ENCODE results near the gene NBEAL1.
"Not testable (repeated sequence)": the region's sequence is repeated elsewhere in the genome, so short reads cannot be mapped to it uniquely, and the experiment has no call there.

NBEAL1 gene

GRCh38 chr2:203038586-203038985, 23.9 kb downstream of the NBEAL1 start:
- DNase-seq (ENCODE audit: low read depth in 2 of 2, low spot score in 1 of 2) = no peak

- not testable (repeated sequence) for DNase-seq (ENCODE audit: low read depth in 2 of 2, low spot score in 1 of 2)
These were observed 24.5 kb downstream of the NBEAL1 start for GRCh38 chr2:203039211-203039610.

DNA sequence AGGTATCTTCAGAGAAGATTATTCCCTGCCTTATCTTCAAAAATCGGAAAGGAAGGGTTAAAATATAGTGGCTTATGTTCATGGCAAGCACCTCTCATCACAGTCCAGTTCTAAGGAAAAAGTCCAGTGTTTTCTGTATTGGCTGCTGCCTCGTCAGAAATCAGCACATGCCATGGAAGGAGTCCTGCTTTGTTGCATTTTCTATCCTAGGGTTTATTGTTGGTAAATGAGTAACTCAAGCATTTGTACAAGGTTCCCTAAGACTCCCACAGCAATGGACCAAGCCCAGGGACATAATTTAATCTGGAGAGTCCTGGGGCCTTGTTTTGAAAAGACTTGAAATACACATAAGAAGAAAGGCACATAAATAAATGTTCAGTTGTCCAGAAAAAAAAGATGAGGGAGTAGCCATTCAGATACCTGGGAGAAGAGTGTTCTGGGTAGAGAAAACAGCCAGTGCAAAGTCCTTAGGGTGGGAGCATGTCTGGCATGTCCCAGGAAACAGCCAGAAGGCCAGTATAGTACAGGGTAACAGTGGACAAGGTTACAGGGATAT, 26.4 kb downstream of the NBEAL1 start:
- no peak for DNase-seq (ENCODE audit: low read depth in 2 of 2, low spot score in 1 of 2)

GRCh38 chr2:203042178-203042577, 27.5 kb downstream of the NBEAL1 start:
- DNase-seq (ENCODE audit: low read depth in 2 of 2, low spot score in 1 of 2) = no peak

DNA sequence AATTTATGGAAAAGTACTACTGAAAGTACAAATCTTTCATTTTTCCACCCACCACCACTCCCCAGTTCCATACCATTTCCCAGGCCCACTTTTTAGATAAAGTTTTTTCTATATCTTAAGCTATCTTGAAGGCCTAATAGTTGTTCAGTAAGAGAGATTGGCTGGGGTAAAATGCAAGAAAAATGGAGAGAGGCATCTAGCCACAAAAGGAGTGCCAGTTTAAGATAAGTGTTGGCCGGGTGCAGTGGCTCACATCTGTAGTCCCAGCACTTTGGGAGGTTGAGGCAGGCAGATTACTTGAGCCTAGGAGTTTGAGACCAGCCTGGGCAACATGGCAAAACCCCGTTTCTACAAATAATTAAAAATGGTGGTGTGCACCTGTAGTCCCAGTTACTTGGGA, 28.6 kb downstream of the NBEAL1 start:
- no peak for DNase-seq (ENCODE audit: low read depth in 2 of 2, low spot score in 1 of 2)

DNA sequence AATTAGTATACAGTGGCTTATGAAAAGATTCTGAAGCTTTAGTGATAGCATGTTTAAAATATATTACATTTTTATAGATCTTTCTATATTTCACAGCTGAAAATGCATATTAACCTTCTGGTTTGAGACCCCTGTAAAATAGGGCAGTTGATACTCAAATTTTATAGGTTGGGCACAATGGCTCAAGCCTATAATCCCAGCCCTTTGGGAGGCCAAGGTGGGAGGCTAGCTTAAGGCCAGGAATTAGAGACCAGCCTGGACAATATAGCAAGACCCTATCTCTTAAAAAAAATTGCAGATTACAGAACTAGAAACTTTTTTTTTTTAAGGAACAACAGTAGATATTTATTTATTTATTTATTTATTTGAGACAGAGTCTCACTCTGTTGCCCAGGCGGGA, 31.2 kb downstream of the NBEAL1 start:
- no peak for DNase-seq (ENCODE audit: low read depth in 2 of 2, low spot score in 1 of 2)

DNA sequence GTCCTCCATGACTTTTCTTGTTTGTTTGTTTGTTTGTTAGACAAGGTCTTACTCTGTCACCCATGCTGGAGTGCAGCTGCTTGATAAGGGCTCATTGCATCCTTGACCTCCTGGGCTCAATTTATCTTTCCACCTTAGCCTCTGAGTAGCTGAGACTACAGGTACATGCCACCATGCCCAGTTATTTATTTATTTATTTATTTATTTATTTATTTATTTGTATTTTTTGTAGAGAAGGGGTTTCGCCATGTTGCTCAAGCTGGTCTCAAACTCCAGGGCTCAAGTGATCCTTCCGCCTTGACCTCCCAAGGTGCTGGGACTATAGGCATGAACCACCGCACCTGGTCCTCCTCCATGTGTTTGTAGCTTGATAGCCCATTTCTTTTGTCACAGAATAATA, 37.9 kb downstream of the NBEAL1 start:
- no peak for DNase-seq (ENCODE audit: low read depth in 2 of 2, low spot score in 1 of 2)

DNA sequence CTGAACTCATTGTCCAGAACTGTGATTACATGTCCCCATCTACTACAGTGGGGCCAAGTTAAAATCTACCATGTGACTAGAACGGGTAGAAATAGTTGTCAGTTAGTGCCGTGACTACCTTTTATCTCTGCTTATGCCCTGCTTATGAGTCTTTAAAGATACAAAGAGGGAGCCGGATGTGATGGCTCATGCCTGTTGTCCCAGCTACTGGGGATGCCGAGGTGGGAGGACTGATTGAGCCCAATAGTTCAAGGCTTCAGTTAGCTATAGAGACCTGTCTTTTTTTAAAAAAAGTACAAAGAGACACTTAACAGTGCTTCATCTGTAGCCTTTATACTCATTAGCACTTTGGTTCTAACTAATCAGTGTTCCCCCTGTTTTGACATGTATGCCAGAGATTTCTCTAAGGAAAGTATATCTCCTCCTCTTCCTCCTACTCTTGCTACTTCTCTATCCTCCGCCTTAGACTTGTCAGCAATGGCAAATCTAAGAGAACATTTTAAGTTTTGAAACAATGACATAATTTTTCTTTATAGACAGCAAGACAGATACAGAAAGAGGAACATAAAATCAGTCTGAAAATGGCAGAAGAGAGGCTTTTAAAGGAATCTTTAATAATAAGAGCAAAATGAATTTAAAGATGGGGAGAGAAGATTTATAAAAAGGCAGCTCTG, 45.0 kb downstream of the NBEAL1 start:
- DNase-seq (ENCODE audit: low read depth in 2 of 2, low spot score in 1 of 2) = no peak

- DNase-seq (ENCODE audit: low read depth in 2 of 2, low spot score in 1 of 2) = no peak
These were observed 46.7 kb downstream of the NBEAL1 start for GRCh38 chr2:203061346-203061745.

DNA sequence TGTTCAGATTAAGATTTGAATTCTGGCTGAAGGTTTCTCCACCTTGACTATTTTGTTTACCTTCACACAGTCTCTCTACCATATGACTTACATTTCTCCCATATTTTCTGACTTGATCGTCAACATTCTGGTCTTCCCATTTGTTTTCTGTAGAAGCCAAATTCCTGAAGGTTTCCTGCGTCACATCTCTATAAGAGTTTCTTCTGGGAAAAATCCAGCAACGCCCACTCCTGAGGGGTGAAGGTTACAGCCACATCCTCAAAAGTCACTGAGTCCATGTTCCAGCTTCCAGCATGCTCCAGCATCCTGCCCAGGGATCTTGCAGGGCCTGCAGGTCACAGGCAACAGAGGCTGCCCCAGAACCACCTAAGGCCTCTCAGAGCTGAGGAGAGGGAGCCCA, 47.5 kb downstream of the NBEAL1 start:
- no peak for DNase-seq (ENCODE audit: low read depth in 2 of 2, low spot score in 1 of 2)

- DNase-seq (ENCODE audit: low read depth in 2 of 2, low spot score in 1 of 2) = not testable (repeated sequence)
These were observed 51.9 kb downstream of the NBEAL1 start for GRCh38 chr2:203066519-203067091.

DNA sequence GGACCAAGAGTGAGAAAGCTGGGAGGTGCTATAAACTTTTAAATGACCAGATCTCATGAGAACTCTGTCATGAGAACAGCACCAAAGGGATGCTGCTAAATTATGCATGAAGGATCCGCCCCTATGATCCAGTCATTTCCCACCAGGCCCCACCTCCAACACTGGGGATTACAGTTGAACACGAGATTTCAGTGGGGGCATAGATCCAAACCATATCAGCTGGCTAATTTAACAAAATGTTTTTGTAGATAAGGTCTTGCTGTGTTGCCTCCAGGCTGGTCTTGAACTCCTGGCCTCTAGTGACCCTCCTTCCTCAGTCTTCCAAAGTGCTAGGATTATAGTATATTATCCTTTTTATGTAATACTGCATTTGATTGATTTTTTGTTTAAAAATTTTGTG, 56.0 kb downstream of the NBEAL1 start:
- no peak for DNase-seq (ENCODE audit: low read depth in 2 of 2, low spot score in 1 of 2)

DNA sequence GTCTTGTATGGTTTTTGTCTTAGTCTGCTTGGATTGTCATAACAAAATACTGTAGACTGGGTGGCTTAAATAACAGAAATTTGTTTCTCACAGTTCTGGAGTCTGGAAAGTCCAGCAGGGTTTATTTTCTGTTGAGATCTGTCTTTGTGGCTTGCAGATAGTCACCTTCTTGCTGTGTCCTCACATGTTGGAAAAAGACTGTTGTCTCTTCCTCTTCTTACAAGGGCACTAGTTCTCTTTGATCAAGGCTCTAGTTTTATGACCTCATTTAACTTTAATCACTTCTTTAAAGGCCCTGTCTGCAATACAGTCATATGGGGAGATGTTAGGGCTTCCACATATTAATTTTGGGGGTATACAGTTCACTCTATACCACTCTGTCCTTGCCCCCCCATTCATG, 56.5 kb downstream of the NBEAL1 start:
- DNase-seq (ENCODE audit: low read depth in 2 of 2, low spot score in 1 of 2) = no peak

GRCh38 chr2:203072371-203072770, 57.7 kb downstream of the NBEAL1 start:
- no peak for DNase-seq (ENCODE audit: low read depth in 2 of 2, low spot score in 1 of 2)

DNA sequence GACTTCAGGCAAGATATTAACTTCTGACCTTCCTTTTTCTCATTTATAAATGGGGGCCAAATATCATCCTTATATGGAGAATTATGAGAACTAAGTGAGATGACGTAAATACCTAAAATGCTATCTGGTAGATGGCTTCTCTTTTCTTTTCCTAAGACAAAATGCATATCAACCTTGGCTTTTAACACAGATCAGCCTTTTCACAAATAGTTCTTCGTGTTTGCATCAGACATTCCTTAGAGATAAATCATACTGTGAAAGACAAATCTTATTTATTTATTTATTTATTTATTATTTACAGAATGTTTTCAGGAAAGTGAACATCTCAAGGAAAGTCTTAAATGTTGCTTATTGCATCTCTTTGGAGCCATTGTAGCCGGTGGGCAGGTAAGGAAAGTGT, 62.8 kb downstream of the NBEAL1 start:
- no peak for DNase-seq (ENCODE audit: low read depth in 2 of 2, low spot score in 1 of 2)

DNA sequence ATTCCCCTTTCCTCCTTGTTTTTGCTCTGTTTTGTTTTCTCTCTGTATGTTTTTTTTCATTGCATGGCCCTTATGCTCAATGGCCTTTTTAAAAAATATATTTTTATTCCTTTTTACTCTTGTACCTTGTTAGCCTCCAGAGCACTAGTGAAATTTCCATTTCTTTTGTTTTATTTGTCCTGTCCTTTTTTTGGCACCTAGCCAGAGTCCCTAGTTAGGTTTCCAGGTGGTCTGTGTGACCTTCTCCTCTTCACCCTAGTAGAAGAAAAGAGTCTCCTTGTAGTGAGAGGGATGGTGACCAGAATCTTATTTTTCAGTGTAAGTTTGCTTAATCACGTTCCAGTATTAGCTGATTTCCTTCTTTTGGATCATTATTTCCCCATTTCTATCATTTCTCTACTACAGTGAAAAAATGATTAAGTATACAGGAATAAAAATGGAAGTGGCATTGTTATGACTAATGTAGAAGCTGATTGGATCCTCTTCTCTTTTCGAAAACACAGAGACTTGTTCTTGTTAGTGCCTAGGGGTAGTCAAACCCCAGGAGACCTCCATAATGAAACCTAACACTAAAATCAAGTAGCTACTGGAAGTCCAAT, 65.9 kb downstream of the NBEAL1 start:
- DNase-seq (ENCODE audit: low read depth in 2 of 2, low spot score in 1 of 2) = no peak

DNA sequence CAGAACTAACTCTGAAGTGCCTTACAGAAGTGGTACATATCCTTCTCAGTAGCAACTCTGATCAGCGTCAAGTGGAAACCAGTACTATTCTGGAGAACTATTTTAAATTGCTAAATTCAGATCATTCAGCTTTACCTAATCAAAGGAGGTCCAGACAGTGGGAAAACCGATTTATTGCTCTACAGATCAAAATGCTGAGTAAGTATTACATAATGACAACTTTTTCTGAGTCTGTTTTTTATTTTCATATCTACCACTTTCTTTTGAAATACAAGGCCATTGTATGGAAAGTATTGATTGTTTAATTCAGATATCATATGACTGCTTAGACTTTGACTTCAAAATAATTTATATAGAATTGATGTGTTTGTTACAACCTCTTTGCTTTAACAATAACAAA, 68.7 kb downstream of the NBEAL1 start:
- DNase-seq (ENCODE audit: low read depth in 2 of 2, low spot score in 1 of 2) = no peak

GRCh38 chr2:203086381-203086780, 71.7 kb downstream of the NBEAL1 start:
- DNase-seq (ENCODE audit: low read depth in 2 of 2, low spot score in 1 of 2) = not testable (repeated sequence)

DNA sequence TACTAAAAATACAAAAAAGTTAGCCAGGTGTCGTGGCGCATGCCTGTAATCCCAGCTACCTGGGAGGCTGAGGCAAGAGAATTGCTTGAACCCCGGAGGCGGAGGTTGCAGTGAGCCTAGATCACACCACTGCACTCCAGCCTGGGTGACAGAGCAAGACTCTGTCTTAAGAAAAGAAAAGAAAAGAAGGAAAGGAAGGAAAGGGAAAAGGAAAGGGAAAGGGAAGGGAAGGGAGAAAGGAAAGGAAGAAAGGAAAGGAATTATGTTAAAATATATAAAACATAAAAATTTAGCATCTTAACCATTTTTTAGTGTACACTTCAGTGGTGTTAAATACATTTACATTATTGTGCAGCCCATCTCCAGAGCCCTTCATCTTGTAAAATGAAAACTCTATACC, 76.0 kb downstream of the NBEAL1 start:
- not testable (repeated sequence) for DNase-seq (ENCODE audit: low read depth in 2 of 2, low spot score in 1 of 2)

DNA sequence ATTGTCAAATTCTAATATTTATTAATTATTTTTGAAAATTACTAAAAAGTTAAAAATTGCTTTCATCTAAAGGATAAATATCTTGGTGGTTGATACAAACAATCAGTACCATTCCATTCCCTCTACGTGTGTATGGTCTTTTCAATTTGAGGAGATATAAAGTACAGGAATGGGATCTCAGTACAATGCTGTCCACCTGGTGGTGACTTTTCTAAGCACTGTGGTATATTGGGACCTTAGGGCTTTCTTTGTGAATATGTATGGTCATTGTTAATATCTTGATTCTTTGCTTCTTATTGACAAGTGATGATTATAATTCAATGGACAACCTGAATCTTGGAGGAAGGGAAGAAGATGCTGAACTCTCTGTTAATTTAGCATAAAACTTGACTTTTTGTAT, 83.1 kb downstream of the NBEAL1 start:
- no peak for DNase-seq (ENCODE audit: low read depth in 2 of 2, low spot score in 1 of 2)

- not testable (repeated sequence) for DNase-seq (ENCODE audit: low read depth in 2 of 2, low spot score in 1 of 2)
These were observed 87.7 kb downstream of the NBEAL1 start for GRCh38 chr2:203102357-203102756.

DNA sequence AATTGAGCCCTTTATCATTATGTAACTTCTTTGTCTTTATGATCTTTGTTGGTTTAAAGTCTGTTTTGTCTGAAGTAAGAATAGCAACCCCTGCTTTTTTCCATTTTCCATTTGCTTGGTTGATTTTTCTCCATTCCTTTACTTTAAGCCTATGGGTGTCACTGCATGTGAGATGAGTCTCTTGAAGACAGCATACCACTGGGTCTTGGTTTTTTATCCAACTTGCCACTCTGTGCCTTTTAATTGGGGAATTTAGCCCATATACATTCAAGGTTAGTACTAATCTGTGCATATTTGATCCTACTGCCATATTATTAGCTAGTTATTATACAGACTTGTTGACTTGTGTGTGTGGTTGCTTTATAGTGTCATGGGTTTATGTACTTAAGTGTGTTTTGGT, 89.6 kb downstream of the NBEAL1 start:
- no peak for DNase-seq (ENCODE audit: low read depth in 2 of 2, low spot score in 1 of 2)

DNA sequence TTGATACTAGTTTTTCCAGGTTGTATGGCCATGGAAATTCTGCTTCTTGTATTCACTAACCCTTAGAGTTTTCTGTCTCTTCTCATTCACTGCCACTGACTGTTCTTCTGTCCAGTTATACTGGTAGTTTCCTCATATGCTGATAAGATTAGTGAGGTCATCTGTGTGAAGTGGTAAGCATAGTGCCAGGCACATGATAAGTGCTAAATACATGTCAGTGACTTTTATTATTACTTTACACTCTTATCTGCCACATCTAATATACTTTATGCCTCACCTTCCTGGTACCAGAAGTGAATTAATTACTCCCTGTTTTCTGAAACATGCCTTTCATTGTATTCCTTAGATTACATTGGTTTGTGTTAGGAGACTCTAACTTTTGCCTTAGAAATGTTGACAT, 91.3 kb downstream of the NBEAL1 start:
- no peak for DNase-seq (ENCODE audit: low read depth in 2 of 2, low spot score in 1 of 2)
